NAMALWA (cell line): ENCODE results near the gene PUSL1.
"Not testable (repeated sequence)": the region's sequence is repeated elsewhere in the genome, so short reads cannot be mapped to it uniquely, and the experiment has no call there.

Experiments
- DNase-seq: peaks from one replicate; pipeline ENCODE4 v3.0.0-alpha.2; 2015; ENCODE audit warnings: low spot score

The PUSL1 gene

GRCh38 chr1:1310476-1311053 lies 2.2 kb downstream of the PUSL1 start:
- DNase-seq, result no peak

GRCh38 chr1:1311107-1312104 lies 3.0 kb downstream of the PUSL1 start:
- no peak for DNase-seq

GRCh38 chr1:1312450-1313314 lies 4.3 kb downstream of the PUSL1 start:
- no peak for DNase-seq

- no peak for DNase-seq
Observed at GRCh38 chr1:1313500-1314236, 5.3 kb downstream of the PUSL1 start.

- DNase-seq, result no peak
Observed at GRCh38 chr1:1314237-1314586, 5.8 kb downstream of the PUSL1 start.

GRCh38 chr1:1314678-1315335 lies 6.4 kb downstream of the PUSL1 start:
- no peak for DNase-seq

GRCh38 chr1:1315435-1315954 lies 7.1 kb downstream of the PUSL1 start:
- no peak for DNase-seq

- DNase-seq, result not testable (repeated sequence)
Observed at GRCh38 chr1:1316199-1316598, 7.8 kb downstream of the PUSL1 start.

- DNase-seq, result no peak
Observed at GRCh38 chr1:1317420-1317819, 9.0 kb downstream of the PUSL1 start.

- no peak for DNase-seq
Observed at GRCh38 chr1:1318131-1318652, 9.8 kb downstream of the PUSL1 start.

- DNase-seq, result no peak
Observed at GRCh38 chr1:1318777-1319645, 10.6 kb downstream of the PUSL1 start.

GRCh38 chr1:1319646-1319941 lies 11.2 kb downstream of the PUSL1 start:
- DNase-seq, result no peak

GRCh38 chr1:1320666-1321448 lies 12.5 kb downstream of the PUSL1 start:
- no peak for DNase-seq

GRCh38 chr1:1321477-1321876 lies 13.1 kb downstream of the PUSL1 start:
- DNase-seq, result no peak

GRCh38 chr1:1322418-1322817 lies 14.0 kb downstream of the PUSL1 start:
- DNase-seq, result no peak

- DNase-seq, result no peak
Observed at GRCh38 chr1:1322952-1323351, 14.6 kb downstream of the PUSL1 start.

- no peak for DNase-seq
Observed at GRCh38 chr1:1324084-1324523, 15.7 kb downstream of the PUSL1 start.

- DNase-seq, result peak; percentile 97
Observed at GRCh38 chr1:1324524-1325287, 16.3 kb downstream of the PUSL1 start, which contains the start of the genes CPTP and INTS11. Gene CPTP, plus strand, starts transcription at chr1:1324802. Its CDS starts 2,109 bp downstream, at chr1:1326911. Gene INTS11, minus strand, starts transcription at chr1:1324660. Its CDS starts 52 bp downstream, at chr1:1324608.
